CD14-positive monocyte (primary cell): ENCODE results near the gene CMTM1. TPM values are rescaled to one million over a fixed set of nuclear protein-coding genes. Genes with fewer than 3 reads are reported as not detected.

Experiments
- DNase-seq, 3 donors: peaks; one replicate each; pipeline ENCODE4 v3.0.0-alpha.2; 2011 to 2022
- H2AFZ ChIP-seq: 2 replicates; pipeline ENCODE4 v1.6.0; 2012; ENCODE audit warnings: mild to moderate bottlenecking, low read depth, low read length, inconsistent platforms; ENCODE audit not compliant: insufficient read depth, poor library complexity, severe bottlenecking
- H3K27ac ChIP-seq, 2 donors: 1 replicate in 1 of 2; 2 replicates in 1 of 2; pipeline ENCODE4 v1.5.1; 2012 to 2013; ENCODE audit warnings: low read length in 2 of 2, control low read depth in 1 of 2, inconsistent platforms in 1 of 2, low read depth in 1 of 2, mild to moderate bottlenecking in 1 of 2
- H3K27me3 ChIP-seq, 2 donors: one replicate each; pipeline versions ENCODE4 v1.6.0 to v1.6.1; 2011 to 2013; ENCODE audit warnings: low read length in 2 of 2; ENCODE audit not compliant: control insufficient read depth in 2 of 2, insufficient read depth in 2 of 2
- H3K36me3 ChIP-seq, 2 donors: replicated peaks in 1 of 2; 1 replicate in 1 of 2; 2 replicates in 1 of 2; pipeline versions ENCODE4 v1.5.1 to v1.6.1; 2012 to 2013; ENCODE audit warnings: low read length in 2 of 2, control low read depth in 1 of 2, inconsistent platforms in 1 of 2, mild to moderate bottlenecking in 1 of 2; ENCODE audit not compliant: insufficient read depth in 2 of 2, control insufficient read depth in 1 of 2
- H3K4me1 ChIP-seq, 2 donors: 1 replicate in 1 of 2; 2 replicates in 1 of 2; pipeline versions ENCODE4 v1.5.1 to v1.6.1; 2012 to 2013; ENCODE audit warnings: low read length in 2 of 2, control low read depth in 1 of 2, inconsistent platforms in 1 of 2, mild to moderate bottlenecking in 1 of 2, moderate library complexity in 1 of 2; ENCODE audit not compliant: insufficient read depth in 2 of 2, control insufficient read depth in 1 of 2
- H3K4me2 ChIP-seq: replicated peaks from 2 replicates; pipeline ENCODE3; 2012; ENCODE audit warnings: low read length, moderate library complexity, mild to moderate bottlenecking; ENCODE audit not compliant: poor library complexity, severe bottlenecking; ENCODE audit errors: extremely low read depth
- H3K4me3 ChIP-seq, 3 experiments: fragments of 200-600 bp in 1 of 3; sonication (generic) in 1 of 3; replicated peaks in 1 of 3; 1 replicate in 2 of 3; 2 replicates in 1 of 3; pipeline ENCODE4 v1.5.1; 2011 to 2013; ENCODE audit warnings: low read length in 3 of 3, mild to moderate bottlenecking in 3 of 3, control low read depth in 2 of 3, low read depth in 2 of 3, inconsistent platforms in 1 of 3, moderate library complexity in 1 of 3
- H3K79me2 ChIP-seq: 2 replicates; pipeline ENCODE4 v1.6.0; 2012; ENCODE audit warnings: mild to moderate bottlenecking, control low read depth, inconsistent platforms, low read length, moderate library complexity; ENCODE audit not compliant: insufficient read depth
- H3K9ac ChIP-seq: 2 replicates; pipeline ENCODE4 v1.6.0; 2017; ENCODE audit warnings: low read length, mild to moderate bottlenecking; ENCODE audit not compliant: insufficient read depth, poor library complexity, severe bottlenecking
- H3K9me3 ChIP-seq, 2 donors: replicated peaks in 1 of 2; 1 replicate in 1 of 2; 2 replicates in 1 of 2; pipeline versions ENCODE4 v1.5.1 to v1.6.1; 2012 to 2013; ENCODE audit warnings: low read length in 2 of 2, control low read depth in 1 of 2; ENCODE audit not compliant: control insufficient read depth in 1 of 2, insufficient read depth in 1 of 2
- H4K20me1 ChIP-seq: 2 replicates; pipeline ENCODE4 v1.6.0; 2012; ENCODE audit warnings: mild to moderate bottlenecking, low read length, control low read depth, moderate library complexity; ENCODE audit not compliant: insufficient read depth
- H3K27ac Mint-ChIP-seq, 7 donors: one replicate each; pipeline ENCODE4 v1.8.0; 2020; ENCODE audit warnings: mild to moderate bottlenecking in 7 of 7, mixed read lengths in 7 of 7, moderate library complexity in 6 of 7, inconsistent platforms in 2 of 7
- H3K27me3 Mint-ChIP-seq, 3 donors: one replicate each; pipeline ENCODE4 v1.8.0; 2021 to 2022; ENCODE audit warnings: low read depth in 3 of 3, mild to moderate bottlenecking in 3 of 3, mixed read lengths in 3 of 3, moderate library complexity in 3 of 3, inconsistent platforms in 1 of 3
- H3K36me3 Mint-ChIP-seq, 2 donors: one replicate each; pipeline ENCODE4 v1.8.0; 2020; ENCODE audit warnings: mixed read lengths in 2 of 2, inconsistent platforms in 1 of 2, mild to moderate bottlenecking in 1 of 2
- H3K4me1 Mint-ChIP-seq: one replicate; pipeline ENCODE4 v1.8.0; 2020; ENCODE audit warnings: mild to moderate bottlenecking, mixed read lengths
- H3K4me3 Mint-ChIP-seq, 2 donors: one replicate each; pipeline ENCODE4 v1.8.0; 2020; ENCODE audit warnings: mild to moderate bottlenecking in 2 of 2, mixed read lengths in 2 of 2, moderate library complexity in 1 of 2
- H3K9me3 Mint-ChIP-seq, 7 donors: one replicate each; pipeline ENCODE4 v1.8.0; 2020 to 2022; ENCODE audit warnings: mixed read lengths in 7 of 7, mild to moderate bottlenecking in 6 of 7, moderate library complexity in 6 of 7, inconsistent platforms in 2 of 7
- CTCF ChIP-seq: fragments of 200-600 bp; IDR thresholded peaks from one replicate; pipeline ENCODE4 v1.8.0; 2022; ENCODE audit warnings: antibody characterized with exemption, mild to moderate bottlenecking
- WGBS: methylation state at CpG from one replicate; pipeline ENCODE4 v1.1.5; 2013; ENCODE audit warnings: missing lambda C conversion rate; ENCODE audit not compliant: insufficient coverage; 5-methylcytosine and 5-hydroxymethylcytosine counted together
- intact Hi-C, 2 donors: fragments of 100-400 bp; cut with micrococcal nuclease; formaldehyde crosslinking; loops; one replicate each; pipeline versions ENCODE4 v1.15.0 to v1.15.1; 2023
- polyA plus RNA-seq, 3 donors: library from polyadenylated mRNA; depleted of rRNA in 1 of 3; unstranded in 2 of 3; stranded (reverse) in 1 of 3; fragments of 300-500 nt in 2 of 3; fragments of >200 nt in 1 of 3; fragmentation: Illumina TruSeq in 2 of 3; gene quantifications; 1 replicate in 2 of 3; 2 replicates in 1 of 3; pipeline ENCODE4 v1.2.3, GENCODE V29; 2012 to 2021

The CMTM1 gene
- polyA plus RNA-seq, 3 donors: 1.6 to 3.3 (median 2.5) TPM

- Histone ChIP-seq H3K36me3 (no peaks in the 10 kb centered on the region), H4K20me1 (no peaks in the 10 kb centered on the region), H3K4me1 (peaks cover 10 to 11% of the 10 kb centered on the region in 2 donors), H3K27ac (no peak overlapping the region), H3K27me3 (no peaks in the 10 kb centered on the region), H2AFZ (no peak overlapping the region), H3K79me2 (no peaks in the 10 kb centered on the region), H3K4me2 (no peak overlapping the region), H3K9ac (no peak overlapping the region), H3K4me3 (no peak overlapping the region), H3K9me3 (peaks cover 0 to 10% of the 10 kb centered on the region in 2 donors)
- peak overlapping the region in 1 of 7 donors; percentile 71 for H3K27ac Mint-ChIP-seq
- DNase-seq: peak in 1 of 3 donors; percentile 23
- no peak overlapping the region for H3K4me3 Mint-ChIP-seq
- intact Hi-C loops: no loop called here
- H3K4me1 Mint-ChIP-seq: peaks cover 21% of the 10 kb centered on the region
- TF ChIP-seq CTCF: no peak
- H3K36me3 Mint-ChIP-seq: peaks cover 0 to 9% of the 10 kb centered on the region in 2 donors
- H3K27me3 Mint-ChIP-seq: peaks cover 3 to 8% (median 6%) of the 10 kb centered on the region in 3 donors
- peaks cover 4 to 15% (median 10%) of the 10 kb centered on the region in 7 donors for H3K9me3 Mint-ChIP-seq
- 53% methylated on average over 3 of the region's 5 CpGs for WGBS
Observed at GRCh38 chr16:66596986-66597848, 31.0 kb downstream of the CMTM1 start.

- Mint-ChIP-seq H3K9me3 (peaks cover 4 to 15% (median 10%) of the 10 kb centered on the region in 7 donors), H3K36me3 (peaks cover 0 to 9% of the 10 kb centered on the region in 2 donors), H3K27ac (no peak overlapping the region), H3K4me1 (peaks cover 23% of the 10 kb centered on the region), H3K27me3 (peaks cover 6 to 10% (median 9%) of the 10 kb centered on the region in 3 donors), H3K4me3 (no peak overlapping the region)
- H3K36me3 ChIP-seq: no peaks in the 10 kb centered on the region
- H3K4me1 ChIP-seq: peaks cover 10 to 11% of the 10 kb centered on the region in 2 donors
- H4K20me1 ChIP-seq: no peaks in the 10 kb centered on the region
- H3K4me3 ChIP-seq: no peak overlapping the region
- intact Hi-C loops: no loop called here
- H3K27ac ChIP-seq: no peak overlapping the region
- H3K27me3 ChIP-seq: no peaks in the 10 kb centered on the region
- no peak overlapping the region for H2AFZ ChIP-seq
- no peaks in the 10 kb centered on the region for H3K79me2 ChIP-seq
- peak in 1 of 3 donors; percentile 46 for DNase-seq
- no peak for TF ChIP-seq CTCF
- no CpG with 5 or more reads among the region's 3 CpGs for WGBS
- no peak overlapping the region for H3K9ac ChIP-seq
- H3K9me3 ChIP-seq: peaks cover 0 to 10% of the 10 kb centered on the region in 2 donors
- H3K4me2 ChIP-seq: no peak overlapping the region
Observed at GRCh38 chr16:66598111-66598510, 31.9 kb downstream of the CMTM1 start.
